Panc1 (cell line): ENCODE measurements around the gene PKD1. TPM values are rescaled to one million over a fixed set of nuclear protein-coding genes. Genes with fewer than 3 reads are reported as not detected.

Experiments
- ATAC-seq: fragments of 200-7000 bp; cut with Tn5 transposase; 2 replicates; pipeline ENCODE4 v1.9.1; 2020; ENCODE audit warnings: mild to moderate bottlenecking, moderate library complexity
- BruUV-seq: library from RNA; stranded (reverse); fragments of 400-500 nt; replicated peaks from 2 replicates; lab custom pipeline; 2021; lab: Mats Ljungman, UMichigan
- CTCF ChIA-PET: fragments of 300-600 bp; sonication (Branson Sonifier 250); formaldehyde crosslinking; loops from one replicate; lab custom pipeline; 2022; ENCODE audit warnings: antibody characterized with exemption; lab: Charles Lee
- POLR2A ChIA-PET: fragments of 300-600 bp; sonication (Branson Sonifier 250); formaldehyde crosslinking; loops from one replicate; lab custom pipeline; 2022; ENCODE audit warnings: antibody characterized with exemption; lab: Charles Lee
- DNase-seq: peaks from one replicate; pipeline ENCODE4 v3.0.0-alpha.2; 2010; ENCODE audit warnings: low read depth, low spot score
- H3K27ac ChIP-seq: 2 replicates; pipeline ENCODE4 v1.5.1; 2011; ENCODE audit warnings: mild to moderate bottlenecking, low read length, inconsistent platforms
- H3K27me3 ChIP-seq: fragments of 200-500 bp; sonication (Bioruptor generic); 2 replicates; pipeline ENCODE4 v1.6.0; 2014; ENCODE audit warnings: low read length, inconsistent platforms; ENCODE audit not compliant: control insufficient read depth, insufficient read depth
- H3K36me3 ChIP-seq: fragments of 200-500 bp; sonication (Bioruptor generic); 2 replicates; pipeline ENCODE4 v1.5.1; 2014; ENCODE audit warnings: inconsistent platforms, mild to moderate bottlenecking, low read length, moderate library complexity; ENCODE audit not compliant: control insufficient read depth, insufficient read depth
- H3K4me1 ChIP-seq: 2 replicates; pipeline ENCODE4 v1.5.1; 2011; ENCODE audit warnings: inconsistent platforms, mild to moderate bottlenecking, low read length, moderate library complexity; ENCODE audit not compliant: control insufficient read depth, insufficient read depth
- H3K4me3 ChIP-seq, 2 experiments: 2 replicates each; pipeline ENCODE4 v1.5.1; 2011 to 2012; ENCODE audit warnings: low read depth in 2 of 2, low read length in 2 of 2, mild to moderate bottlenecking in 2 of 2, inconsistent platforms in 1 of 2, moderate library complexity in 1 of 2
- H3K9me3 ChIP-seq: fragments of 200-500 bp; sonication (Bioruptor generic); 2 replicates; pipeline ENCODE4 v1.5.1; 2014; ENCODE audit warnings: low read depth, mild to moderate bottlenecking, inconsistent platforms, low read length, moderate library complexity; ENCODE audit not compliant: control insufficient read depth, insufficient read depth
- CTCF ChIP-seq: fragments of 450-650 bp; IDR thresholded peaks from 2 replicates; pipeline ENCODE4 v1.5.1; 2017; ENCODE audit warnings: mild to moderate bottlenecking
- POLR2AphosphoS5 ChIP-seq: IDR thresholded peaks from 2 replicates; pipeline ENCODE4 v1.6.1; 2012; ENCODE audit warnings: mild to moderate bottlenecking, low read depth, low read length, moderate library complexity
- SIN3A ChIP-seq: IDR thresholded peaks from 2 replicates; pipeline ENCODE4 v1.6.1; 2012; ENCODE audit warnings: low read depth, mild to moderate bottlenecking, low read length, moderate library complexity, borderline replicate concordance; ENCODE audit not compliant: insufficient read depth
- TCF7L2 ChIP-seq: IDR thresholded peaks from 2 replicates; pipeline ENCODE4 v1.6.1; 2011; ENCODE audit warnings: mild to moderate bottlenecking, low read depth, low read length, inconsistent platforms
- in situ Hi-C: cut with HindIII; loops from 2 replicates; pipeline ENCODE4 v1.10.0; 2016; ENCODE audit warnings: low sequenced_read_pairs, low pct_unique_long_range_greater_than_20kb
- intact Hi-C: fragments of 100-400 bp; cut with micrococcal nuclease; formaldehyde crosslinking; loops from one replicate; pipeline ENCODE4 v1.10.0; 2022; ENCODE audit not compliant: unreplicated experiment
- total RNA-seq: library from RNA; stranded (reverse); gene quantifications from one replicate; pipeline ENCODE4 v1.2.1, GENCODE V29; 2021; ENCODE audit not compliant: unreplicated experiment

PKD1 gene
- total RNA-seq, 1 experiment from 2014 or later: 279 TPM

GRCh38 chr16:2086812-2087747 is 48.6 kb downstream of the PKD1 start:
- CTCF ChIA-PET: no interaction called here
- H3K36me3 ChIP-seq: no peaks in the 10 kb centered on the region
- intact Hi-C loops: no loop called here

GRCh38 chr16:2086106-2086742 is 49.5 kb downstream of the PKD1 start:
- Histone ChIP-seq H3K27me3 (no peaks in the 10 kb centered on the region), H3K4me3 (no peak overlapping the region), H3K4me1 (0 out of 2 replicates have a peak, but pooled peaks cover 14% of the 10 kb centered on the region), H3K27ac (no peak overlapping the region), H3K9me3 (no peaks in the 10 kb centered on the region), H3K36me3 (no peaks in the 10 kb centered on the region)
- POLR2A ChIA-PET: no interaction called here
- no peak for TF ChIP-seq SIN3A
- 0 out of 2 replicates have a peak, but pooled peaks have one; percentile 17 for TF ChIP-seq POLR2AphosphoS5
- CTCF ChIA-PET: no interaction called here
- BruUV-seq: no TSS peak
- in situ Hi-C loops: no loop called here
- DNase-seq: no peak
- intact Hi-C loops: no loop called here
- ATAC-seq: peak; percentile 1

More at GRCh38 chr16:2086812-2087747, 48.6 kb downstream of the PKD1 start:
- Histone ChIP-seq H3K4me1 (0 out of 2 replicates have a peak, but pooled peaks cover 14% of the 10 kb centered on the region), H3K27ac (no peak overlapping the region), H3K27me3 (no peaks in the 10 kb centered on the region), H3K4me3 (no peak overlapping the region), H3K9me3 (no peaks in the 10 kb centered on the region)
- POLR2A ChIA-PET: no interaction called here
- ATAC-seq: no peak
- TF ChIP-seq CTCF (no peak), SIN3A (0 out of 2 replicates have a peak, but pooled peaks have one; percentile 26)
- BruUV-seq: no TSS peak
- in situ Hi-C loops: no loop called here
- no peak for DNase-seq

- in situ Hi-C loops: no loop called here
- CTCF ChIA-PET: no interaction called here
- intact Hi-C loops: no loop called here
- Histone ChIP-seq H3K36me3 (no peaks in the 10 kb centered on the region), H3K27me3 (no peaks in the 10 kb centered on the region), H3K4me1 (0 out of 2 replicates have a peak, but pooled peaks cover 14% of the 10 kb centered on the region), H3K27ac (no peak overlapping the region), H3K4me3 (no peak overlapping the region), H3K9me3 (no peaks in the 10 kb centered on the region)
- no peak for TF ChIP-seq CTCF
- TF ChIP-seq POLR2AphosphoS5: peak; percentile 59; the same call in 1 of the 2 replicates
- TF ChIP-seq TCF7L2: no peak
- POLR2A ChIA-PET: no interaction called here
- no TSS peak for BruUV-seq
- ATAC-seq (peak; percentile 57), DNase-seq (no peak)
Measured at GRCh38 chr16:2085669-2086068, 50.0 kb downstream of the PKD1 start.
